HEK293T (cell line): Measurements from ENCODE around the gene ACTN4.

Source experiments
- CTCF ChIA-PET: fragments of 350-600 bp; formaldehyde crosslinking; extraction: SDS; loops from one replicate; lab custom pipeline; 2021; ENCODE audit warnings: antibody characterized with exemption, inconsistent platforms; lab: Yijun Ruan, JAX
- POLR2A ChIA-PET: fragments of 350-600 bp; formaldehyde crosslinking; extraction: SDS; loops from one replicate; lab custom pipeline; 2020; ENCODE audit warnings: antibody characterized with exemption, inconsistent platforms; lab: Yijun Ruan, JAX
- DNase-seq: peaks from one replicate; pipeline ENCODE4 v3.0.0; 2012; ENCODE audit warnings: mixed read lengths; ENCODE audit errors: extremely low spot score
- ARNT ChIP-seq: fragments of 450-650 bp; IDR thresholded peaks from 2 replicates; pipeline ENCODE4 v1.6.1; 2017; ENCODE audit warnings: mild to moderate bottlenecking
- BHLHE40 ChIP-seq: fragments of 450-650 bp; IDR thresholded peaks from 2 replicates; pipeline ENCODE4 v1.6.1; 2016; ENCODE audit warnings: mild to moderate bottlenecking, moderate library complexity, borderline replicate concordance
- CTBP1 ChIP-seq: fragments of 450-650 bp; IDR thresholded peaks from 2 replicates; pipeline ENCODE4 v1.6.1; 2016; ENCODE audit warnings: borderline replicate concordance
- ELF4 ChIP-seq: fragments of 450-650 bp; IDR thresholded peaks from 2 replicates; pipeline ENCODE4 v1.6.1; 2017; ENCODE audit warnings: antibody characterized with exemption
- FOXA1 ChIP-seq: fragments of 450-650 bp; IDR thresholded peaks from 2 replicates; pipeline ENCODE4 v1.6.1; 2016; ENCODE audit warnings: mild to moderate bottlenecking
- FOXK2 ChIP-seq: fragments of 450-650 bp; IDR thresholded peaks from 2 replicates; pipeline ENCODE4 v1.6.1; 2016; ENCODE audit warnings: mild to moderate bottlenecking
- FOXM1 ChIP-seq: fragments of 450-650 bp; IDR thresholded peaks from 2 replicates; pipeline ENCODE4 v1.6.1; 2017; ENCODE audit warnings: mild to moderate bottlenecking, borderline replicate concordance
- HDGF ChIP-seq: fragments of 450-650 bp; IDR thresholded peaks from 2 replicates; pipeline ENCODE4 v1.6.1; 2017; ENCODE audit warnings: antibody characterized with exemption, borderline replicate concordance
- L3MBTL2 ChIP-seq: fragments of 450-650 bp; conservative IDR thresholded peaks from 2 replicates; pipeline ENCODE4 v1.6.1; 2016; ENCODE audit warnings: mild to moderate bottlenecking
- LEF1 ChIP-seq: fragments of 450-650 bp; IDR thresholded peaks from 2 replicates; pipeline ENCODE4 v1.6.1; 2017; ENCODE audit warnings: mild to moderate bottlenecking, borderline replicate concordance
- NFRKB ChIP-seq: fragments of 450-650 bp; IDR thresholded peaks from 2 replicates; pipeline ENCODE4 v1.6.1; 2016; ENCODE audit warnings: mild to moderate bottlenecking, moderate library complexity
- SP1 ChIP-seq: fragments of 450-650 bp; IDR thresholded peaks from 2 replicates; pipeline ENCODE4 v1.6.1; 2017
- SUZ12 ChIP-seq: fragments of 450-650 bp; IDR thresholded peaks from 2 replicates; pipeline ENCODE4 v1.6.1; 2016; ENCODE audit warnings: mild to moderate bottlenecking
- TARDBP ChIP-seq: fragments of 450-650 bp; IDR thresholded peaks from 2 replicates; pipeline ENCODE4 v1.6.1; 2016
- ZNF384 ChIP-seq: fragments of 450-650 bp; IDR thresholded peaks from 2 replicates; pipeline ENCODE4 v1.6.1; 2016
- TF ChIP-seq, protein P1 (sequence below): fragments of 450-650 bp; IDR thresholded peaks from 2 replicates; pipeline ENCODE4 v1.6.1; 2016

Gene ACTN4

DNA sequence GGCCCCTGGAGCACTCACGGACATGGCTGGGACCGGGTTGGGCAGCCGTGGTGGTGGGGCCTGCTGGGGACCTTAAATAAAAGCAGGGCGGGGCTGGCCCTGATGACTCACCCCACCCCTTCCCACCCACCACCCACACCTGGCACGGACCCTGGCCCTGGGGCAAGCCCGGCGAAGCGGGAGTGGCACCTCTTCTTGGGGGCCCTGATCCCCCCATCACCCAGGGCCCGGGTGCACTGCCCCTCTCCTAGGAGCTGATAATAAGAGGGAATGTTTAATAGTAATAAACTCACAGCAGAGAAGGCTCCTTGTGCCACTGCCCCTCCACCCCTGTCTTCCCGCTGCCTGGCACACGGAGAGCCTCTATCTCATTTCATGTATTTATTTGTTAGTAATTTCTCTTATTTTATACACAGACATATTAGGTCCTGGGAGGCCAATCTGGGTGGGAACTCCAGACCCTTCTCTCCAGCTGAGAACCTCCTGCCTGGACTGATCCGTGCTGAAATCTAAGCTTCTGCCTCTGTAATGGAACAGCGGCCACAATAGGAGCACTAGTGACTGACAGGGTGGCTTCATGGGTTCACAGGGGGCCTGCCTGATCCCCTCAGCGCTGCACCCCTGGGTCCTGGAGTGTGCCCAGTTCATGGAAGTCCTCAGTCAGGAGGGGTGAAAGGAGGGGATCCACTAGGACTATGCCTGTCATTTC is 126.2 kb downstream of the ACTN4 start, which contains the start of gene LGALS7:
Gene LGALS7 (minus strand): TSS at position 49 of the 709 bp plus-strand sequence. CDS start 25 bp downstream, at position 24.
- DNase-seq, result no peak
- ChIA-PET CTCF (no interaction called here), POLR2A (no interaction called here)
- TF ChIP-seq NFRKB, result no peak
- no peak for TF ChIP-seq LEF1
- TF ChIP-seq FOXK2, result no peak
- no peak for TF ChIP-seq HDGF

DNA sequence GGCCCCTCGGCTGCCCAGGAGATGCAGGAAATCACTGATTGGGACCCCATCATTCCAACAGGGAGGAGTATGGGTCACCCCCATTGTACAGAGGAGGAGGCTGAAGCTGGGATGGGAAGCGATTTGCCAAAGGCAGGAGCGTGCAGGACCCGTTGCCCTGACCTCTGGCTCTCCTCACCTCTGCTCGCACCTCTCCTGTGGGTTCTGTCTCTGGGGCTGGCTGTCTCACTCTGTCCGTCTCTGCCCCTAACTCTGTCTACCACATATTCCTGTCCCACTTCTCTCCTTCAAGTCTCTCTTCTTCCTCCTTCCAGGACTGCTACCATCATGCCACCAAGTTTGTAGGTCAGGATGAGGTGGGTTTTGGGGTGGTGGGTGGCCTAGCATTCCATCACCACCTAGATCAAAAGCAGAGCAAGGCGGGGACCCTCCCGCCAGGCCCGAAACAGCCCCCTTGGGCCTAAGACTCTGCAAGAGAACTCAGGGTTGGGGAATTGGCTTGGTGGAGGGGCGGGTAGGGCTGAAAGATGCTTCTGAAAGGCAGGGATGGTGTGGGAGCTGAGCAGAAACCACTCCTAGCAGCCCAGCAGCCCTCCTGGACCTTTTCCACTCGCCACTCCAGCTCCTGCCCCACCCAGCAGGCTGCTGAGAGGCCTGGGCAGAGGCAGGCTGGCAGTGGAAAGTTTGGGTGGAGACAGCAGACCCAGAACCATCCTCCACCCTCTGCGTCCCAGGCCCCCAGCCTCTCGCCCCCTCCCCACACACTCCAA is 126.9 kb downstream of the ACTN4 start:
- TF ChIP-seq FOXM1, result no peak
- no peak for TF ChIP-seq ELF4
- no peak for TF ChIP-seq SP1
- TF ChIP-seq CTBP1, result no peak
- TF ChIP-seq ZNF384, result no peak
- TF ChIP-seq LEF1, result no peak
- no peak for TF ChIP-seq HDGF
- no peak for TF ChIP-seq SUZ12
- ChIA-PET CTCF (no interaction called here), POLR2A (no interaction called here)
- DNase-seq, result no peak

DNA sequence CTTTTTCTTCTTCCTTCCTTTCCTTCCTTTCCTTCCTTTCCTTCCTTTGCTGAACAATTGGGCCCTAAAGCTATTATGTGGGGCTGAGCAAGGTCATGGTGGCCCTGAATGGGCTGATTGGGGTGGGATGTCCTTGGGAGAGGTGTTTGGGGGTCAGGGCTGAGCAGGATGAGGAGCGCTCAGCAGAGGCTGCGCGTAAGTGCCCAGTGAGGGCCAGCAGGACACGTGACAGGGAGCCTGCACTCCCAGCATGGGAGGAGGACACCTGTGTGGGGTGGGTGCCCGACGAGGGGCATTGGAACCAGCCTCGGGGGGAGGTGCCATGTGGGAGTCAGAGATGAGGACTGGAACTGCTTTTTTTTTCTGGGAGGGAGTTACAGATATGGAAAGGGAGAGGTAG is 131.3 kb downstream of the ACTN4 start:
- ChIA-PET POLR2A (no interaction called here), CTCF (interaction anchor here (0.6 kb wide), 2 partner anchors 11 to 508 kb away, joined by 3 read pairs; no protein-coding TSS in a partner anchor)
- TF ChIP-seq TARDBP (no peak), L3MBTL2 (no peak), FOXK2 (no peak), SUZ12 (no peak), LEF1 (no peak), BHLHE40 (no peak), FOXM1 (no peak), ELF4 (no peak), NFRKB (no peak), SP1 (no peak), HDGF (no peak), FOXA1 (no peak), CTBP1 (no peak)
- TF ChIP-seq, protein P1, sequence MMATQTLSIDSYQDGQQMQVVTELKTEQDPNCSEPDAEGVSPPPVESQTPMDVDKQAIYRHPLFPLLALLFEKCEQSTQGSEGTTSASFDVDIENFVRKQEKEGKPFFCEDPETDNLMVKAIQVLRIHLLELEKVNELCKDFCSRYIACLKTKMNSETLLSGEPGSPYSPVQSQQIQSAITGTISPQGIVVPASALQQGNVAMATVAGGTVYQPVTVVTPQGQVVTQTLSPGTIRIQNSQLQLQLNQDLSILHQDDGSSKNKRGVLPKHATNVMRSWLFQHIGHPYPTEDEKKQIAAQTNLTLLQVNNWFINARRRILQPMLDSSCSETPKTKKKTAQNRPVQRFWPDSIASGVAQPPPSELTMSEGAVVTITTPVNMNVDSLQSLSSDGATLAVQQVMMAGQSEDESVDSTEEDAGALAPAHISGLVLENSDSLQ, result no peak
- DNase-seq, result no peak

DNA sequence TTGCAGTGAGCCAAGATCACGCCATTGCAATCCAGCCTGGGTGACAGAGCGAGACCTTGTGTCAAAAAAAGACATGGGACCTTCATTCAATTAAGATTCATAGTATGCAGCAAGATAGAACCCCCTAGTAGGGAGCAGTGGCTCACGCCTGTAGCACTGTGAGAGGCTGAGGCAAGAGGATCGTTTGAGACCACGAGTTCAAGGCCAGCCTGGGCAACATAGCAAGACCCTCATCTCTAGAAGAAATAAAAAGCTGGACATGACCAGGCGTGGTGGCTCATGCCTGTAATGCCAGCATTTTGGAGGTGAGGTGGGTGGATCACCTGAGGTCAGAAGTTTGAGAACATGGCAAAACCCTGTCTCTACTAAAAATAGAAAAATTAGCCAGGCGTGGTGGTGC is 133.0 kb downstream of the ACTN4 start:
- TF ChIP-seq LEF1, result no peak
- TF ChIP-seq SUZ12, result no peak
- no peak for TF ChIP-seq FOXA1
- TF ChIP-seq CTBP1, result no peak
- TF ChIP-seq FOXK2, result no peak
- no peak for TF ChIP-seq FOXM1
- no peak for TF ChIP-seq ELF4
- TF ChIP-seq SP1, result no peak
- TF ChIP-seq HDGF, result no peak
- no peak for TF ChIP-seq ZNF384
- TF ChIP-seq ARNT, result no peak
- no peak for TF ChIP-seq NFRKB
- no peak for TF ChIP-seq TARDBP
- TF ChIP-seq, protein P1, result no peak
- no peak for TF ChIP-seq BHLHE40
- TF ChIP-seq L3MBTL2, result no peak
- POLR2A ChIA-PET, result no interaction called here
- DNase-seq, result no peak
- CTCF ChIA-PET, result no interaction called here

DNA sequence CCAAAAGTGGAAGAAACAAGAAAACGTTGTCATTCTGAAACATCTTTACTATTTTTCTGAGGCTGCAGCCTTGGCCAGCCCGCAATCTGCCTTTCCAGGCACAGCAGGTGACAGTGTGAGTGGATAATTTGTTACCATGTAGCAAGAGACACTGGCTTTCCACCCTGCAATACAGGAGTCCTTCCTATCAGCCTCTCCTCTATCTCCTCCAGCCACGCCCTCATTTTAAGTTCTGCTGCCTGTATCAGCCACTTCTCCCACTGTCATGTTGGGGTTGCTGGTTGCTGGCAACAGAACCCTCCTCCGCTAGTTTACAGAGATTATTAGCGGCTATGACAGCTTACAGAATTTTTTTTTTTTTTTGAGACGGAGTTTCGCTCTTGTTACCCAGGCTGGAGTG is 133.6 kb downstream of the ACTN4 start:
- no peak for DNase-seq
- ChIA-PET POLR2A (no interaction called here), CTCF (no interaction called here)

More for the DNA sequence above, 133.6 kb downstream of the ACTN4 start:
- TF ChIP-seq FOXM1, result no peak
- no peak for TF ChIP-seq ELF4
- TF ChIP-seq ARNT, result no peak
- TF ChIP-seq BHLHE40, result no peak
- no peak for TF ChIP-seq ZNF384
- TF ChIP-seq L3MBTL2, result no peak
- no peak for TF ChIP-seq SUZ12
- no peak for TF ChIP-seq FOXK2
